Inflammatory macrophage treated with lipopolysaccharide for 4 hours (primary cell): ENCODE data around the gene UGT1A6.

ENCODE experiments used
- DNase-seq: peaks from one replicate; pipeline ENCODE4 v3.0.0-alpha.2; 2020

UGT1A6 gene

GRCh38 chr2:233803292-233803911 is 110.7 kb downstream of the UGT1A6 start:
- DNase-seq = no peak

- no peak for DNase-seq
These were observed 111.3 kb downstream of the UGT1A6 start for GRCh38 chr2:233803994-233804393.

- no peak for DNase-seq
These were observed 114.7 kb downstream of the UGT1A6 start for GRCh38 chr2:233807215-233807865.

GRCh38 chr2:233807966-233808935 is 115.6 kb downstream of the UGT1A6 start:
- DNase-seq = no peak

DNA sequence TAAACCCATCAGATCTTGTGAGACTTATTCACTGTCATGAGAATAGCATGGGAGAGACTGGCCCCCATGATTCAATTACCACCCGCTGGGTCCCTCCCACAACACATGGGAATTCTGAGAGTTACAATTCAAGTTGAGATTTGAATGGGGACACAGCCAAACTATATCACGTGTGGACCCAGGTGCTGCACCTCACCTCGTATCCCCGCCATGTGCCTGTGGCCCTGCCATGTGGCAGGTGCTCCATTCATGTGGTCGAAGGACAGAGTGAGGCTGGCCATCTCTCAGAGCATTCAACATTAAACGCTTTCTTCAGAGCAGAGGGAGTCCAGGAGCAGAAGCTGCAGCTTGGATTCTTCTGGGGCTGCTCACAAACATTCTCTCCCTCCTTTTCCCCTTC is 117.7 kb downstream of the UGT1A6 start:
- no peak for DNase-seq

- DNase-seq = no peak
These were observed 118.4 kb downstream of the UGT1A6 start for GRCh38 chr2:233811087-233811486.

DNA sequence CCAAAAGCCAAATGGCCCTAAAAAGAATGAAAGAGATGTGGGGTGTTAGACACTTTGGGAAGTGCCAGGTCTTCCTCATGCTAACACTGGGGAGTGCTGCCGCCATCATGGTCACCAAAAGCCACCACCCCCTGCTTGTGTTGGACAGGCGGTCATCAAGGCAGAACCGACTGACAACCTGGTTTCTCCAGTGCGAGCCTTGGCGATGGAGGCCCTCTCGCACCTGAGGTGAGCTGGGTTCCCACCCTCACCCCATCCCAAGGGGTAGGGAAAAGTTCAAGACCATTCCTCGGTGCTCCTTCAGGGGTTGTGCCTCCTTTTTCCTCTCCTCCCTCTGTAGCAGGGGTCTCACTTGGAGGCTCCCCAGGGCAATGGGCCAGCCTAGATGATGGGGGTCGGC is 119.0 kb downstream of the UGT1A6 start:
- DNase-seq = no peak

- DNase-seq = no peak
These were observed 120.8 kb downstream of the UGT1A6 start for GRCh38 chr2:233813236-233814055.

DNA sequence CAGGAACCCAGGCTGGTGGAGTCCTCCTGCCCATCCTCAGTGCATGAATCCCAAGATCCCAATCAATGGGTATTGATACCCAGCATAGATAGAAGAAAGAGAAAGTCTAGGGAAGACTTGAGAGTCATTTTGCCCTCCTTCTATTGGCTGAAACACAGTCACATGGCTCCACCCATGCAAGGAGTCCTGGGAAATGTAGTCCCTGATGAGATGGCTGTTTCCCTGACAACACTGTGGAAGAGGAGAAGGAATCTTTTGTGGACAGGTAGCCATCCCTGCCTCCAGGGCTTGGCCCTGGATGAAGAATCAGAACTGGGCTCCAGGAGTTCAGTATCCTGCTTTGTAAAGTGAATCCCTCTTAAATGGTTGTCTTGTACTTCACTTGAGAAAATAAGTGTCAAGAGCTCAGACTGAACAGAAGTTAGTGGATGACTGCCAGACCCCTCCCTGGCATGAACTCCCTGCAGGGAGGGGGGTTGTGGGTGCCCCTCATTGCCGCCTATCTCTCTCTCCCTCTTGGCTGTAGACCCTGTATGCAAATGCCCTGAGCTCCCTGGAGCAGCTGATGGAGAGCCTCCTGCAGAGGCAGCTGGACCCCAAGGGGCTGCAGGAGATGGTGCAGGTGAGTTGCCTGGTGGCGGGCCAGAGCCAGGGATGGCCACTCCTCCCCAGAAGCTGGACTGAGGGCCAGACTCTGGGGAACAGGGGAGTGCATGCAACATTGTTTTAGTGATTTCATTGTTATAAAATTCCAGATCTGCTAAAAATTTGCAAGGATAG is 121.6 kb downstream of the UGT1A6 start:
- no peak for DNase-seq

DNA sequence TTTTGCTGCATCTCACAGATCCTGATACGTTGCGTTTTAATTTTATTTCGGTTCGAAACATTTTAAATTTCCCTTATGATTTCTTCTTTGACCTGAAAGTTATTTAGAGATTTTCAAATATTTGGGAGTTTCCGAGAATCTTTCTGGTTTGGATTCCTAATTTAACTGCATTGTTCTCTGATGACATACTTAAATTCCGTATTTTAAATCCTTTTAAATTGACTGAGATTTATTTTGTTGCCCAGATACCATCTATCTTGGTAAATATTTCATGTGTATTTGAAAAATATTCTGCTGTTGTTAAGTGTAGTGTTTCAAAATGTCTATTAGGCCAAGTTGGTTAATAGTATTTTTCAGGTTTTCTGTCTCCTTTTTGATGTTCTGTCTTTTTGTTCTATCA is 123.2 kb downstream of the UGT1A6 start:
- DNase-seq = no peak

GRCh38 chr2:233816334-233816733 is 123.6 kb downstream of the UGT1A6 start:
- no peak for DNase-seq

DNA sequence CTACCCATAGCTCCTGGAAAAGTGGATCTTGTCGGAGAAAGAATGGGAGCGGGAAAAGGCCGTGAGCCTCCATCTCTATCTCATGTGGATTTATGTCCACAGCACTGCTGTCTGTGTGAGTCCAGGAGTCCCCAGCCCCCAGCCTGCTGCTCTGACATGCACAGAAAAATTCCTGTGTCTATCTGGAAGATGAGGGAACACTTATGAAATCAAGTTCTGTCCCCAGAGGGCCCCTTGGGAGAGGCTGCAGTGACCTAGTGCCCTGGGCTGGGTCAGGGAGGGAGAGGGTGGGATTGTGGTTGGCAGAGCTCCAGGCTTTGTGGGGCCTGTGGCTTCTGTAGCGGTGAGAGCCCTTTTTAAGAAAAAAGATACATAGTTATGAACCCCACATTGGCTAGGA is 124.1 kb downstream of the UGT1A6 start:
- no peak for DNase-seq

- no peak for DNase-seq
These were observed 124.7 kb downstream of the UGT1A6 start for GRCh38 chr2:233817361-233817911.

GRCh38 chr2:233817995-233818638 is 125.4 kb downstream of the UGT1A6 start:
- DNase-seq = no peak

GRCh38 chr2:233818639-233819621 is 126.2 kb downstream of the UGT1A6 start:
- no peak for DNase-seq

- DNase-seq = no peak
These were observed 127.4 kb downstream of the UGT1A6 start for GRCh38 chr2:233819884-233820773.

DNA sequence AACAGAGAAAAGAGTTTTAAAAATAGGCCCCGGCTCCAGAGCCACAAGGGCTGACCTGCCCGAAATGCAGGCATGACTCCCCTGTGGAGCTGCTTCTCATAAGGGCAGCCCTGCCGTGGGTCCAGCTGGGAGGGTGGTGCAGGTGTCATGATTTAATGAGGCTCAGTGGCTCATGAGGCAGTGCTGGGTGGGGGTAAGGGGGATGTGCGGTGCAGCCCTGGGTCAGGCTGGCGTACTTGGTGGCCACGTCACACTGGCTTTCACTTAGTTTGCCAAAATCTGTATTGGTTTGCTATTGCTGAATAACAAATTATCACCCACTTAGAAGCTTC is 128.1 kb downstream of the UGT1A6 start:
- DNase-seq = no peak

GRCh38 chr2:233821196-233821595 is 128.5 kb downstream of the UGT1A6 start:
- DNase-seq = no peak

- DNase-seq = no peak
These were observed 129.0 kb downstream of the UGT1A6 start for GRCh38 chr2:233821709-233822100.
